ENCODE data around the gene GJA5. TPM values are rescaled to one million over a fixed set of nuclear protein-coding genes. Genes with fewer than 3 reads are reported as not detected.

The GJA5 gene
- total RNA-seq, 6 experiments from 2014 or later: 0.12 to 1.2 (median 0.56) TPM

DNA sequence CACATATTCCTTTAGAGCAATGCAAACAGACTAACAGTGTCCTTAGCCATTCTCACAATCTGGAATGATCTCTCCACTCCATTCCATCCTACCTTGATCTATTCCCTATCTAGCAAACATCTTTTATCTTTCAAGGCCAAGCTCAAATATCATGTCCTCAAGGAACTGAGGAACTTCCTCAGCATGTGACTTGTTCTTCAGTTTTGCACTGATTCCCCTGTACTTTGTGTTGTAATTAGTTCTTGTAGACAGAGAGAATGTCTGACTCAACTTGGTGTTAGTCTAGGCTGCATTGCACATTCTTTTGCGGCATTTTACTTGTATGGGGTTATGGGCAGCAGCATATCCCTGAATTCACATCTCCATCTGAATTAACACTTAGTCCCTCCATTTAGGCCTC lies 31.5 kb upstream of the GJA5 start:
- ATAC-seq (no peak), DNase-seq (no peak)
- intact Hi-C loops (cut with DNase I): no loop called here
- Histone ChIP-seq H3K27ac (no peak overlapping the region), H3K27me3 (no peaks in the 10 kb centered on the region), H3K4me3 (no peak overlapping the region), H3K9me3 (no peaks in the 10 kb centered on the region), H3K4me1 (no peaks in the 10 kb centered on the region), H3K36me3 (no peaks in the 10 kb centered on the region)
- 88% methylated on average over 1 of the region's 1 CpG for WGBS (ENCODE audit: insufficient coverage, low coverage, low lambda C conversion rate, missing lambda C conversion rate)
- TF ChIP-seq, protein P1, sequence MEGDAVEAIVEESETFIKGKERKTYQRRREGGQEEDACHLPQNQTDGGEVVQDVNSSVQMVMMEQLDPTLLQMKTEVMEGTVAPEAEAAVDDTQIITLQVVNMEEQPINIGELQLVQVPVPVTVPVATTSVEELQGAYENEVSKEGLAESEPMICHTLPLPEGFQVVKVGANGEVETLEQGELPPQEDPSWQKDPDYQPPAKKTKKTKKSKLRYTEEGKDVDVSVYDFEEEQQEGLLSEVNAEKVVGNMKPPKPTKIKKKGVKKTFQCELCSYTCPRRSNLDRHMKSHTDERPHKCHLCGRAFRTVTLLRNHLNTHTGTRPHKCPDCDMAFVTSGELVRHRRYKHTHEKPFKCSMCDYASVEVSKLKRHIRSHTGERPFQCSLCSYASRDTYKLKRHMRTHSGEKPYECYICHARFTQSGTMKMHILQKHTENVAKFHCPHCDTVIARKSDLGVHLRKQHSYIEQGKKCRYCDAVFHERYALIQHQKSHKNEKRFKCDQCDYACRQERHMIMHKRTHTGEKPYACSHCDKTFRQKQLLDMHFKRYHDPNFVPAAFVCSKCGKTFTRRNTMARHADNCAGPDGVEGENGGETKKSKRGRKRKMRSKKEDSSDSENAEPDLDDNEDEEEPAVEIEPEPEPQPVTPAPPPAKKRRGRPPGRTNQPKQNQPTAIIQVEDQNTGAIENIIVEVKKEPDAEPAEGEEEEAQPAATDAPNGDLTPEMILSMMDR (IDR thresholded peaks at IDR 0.05): no peak
- TF ChIP-seq POLR2A (IDR thresholded peaks at IDR 0.05): no peak

DNA sequence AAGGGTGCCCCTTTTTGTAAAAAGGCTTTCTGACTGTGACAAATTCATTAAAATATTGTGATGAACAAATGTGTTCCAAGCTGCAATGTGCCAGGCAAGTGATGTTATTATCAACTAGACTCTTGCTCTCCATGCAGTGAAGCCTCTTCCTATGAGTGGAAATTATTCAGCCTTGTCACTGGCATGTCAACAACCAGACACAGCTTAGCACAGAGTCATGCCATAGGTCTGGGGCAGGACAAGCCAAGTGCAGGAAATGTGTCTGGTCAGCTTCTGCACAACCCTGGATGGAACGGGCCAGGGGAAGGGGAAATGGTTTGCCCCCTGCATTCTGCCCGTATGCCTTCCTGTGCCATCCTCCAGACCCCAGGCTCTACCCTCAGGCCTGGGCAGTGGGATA lies 27.4 kb upstream of the GJA5 start:
- intact Hi-C loops (cut with DNase I): no loop called here
- no peak overlapping the region for H3K27ac ChIP-seq
- no peaks in the 10 kb centered on the region for H3K27me3 ChIP-seq
- H3K36me3 ChIP-seq: no peaks in the 10 kb centered on the region
- 61% methylated on average over 2 of the region's 2 CpGs for WGBS (ENCODE audit: insufficient coverage, low coverage, low lambda C conversion rate, missing lambda C conversion rate)
- ATAC-seq (no peak), DNase-seq (no peak)
- TF ChIP-seq POLR2A (IDR thresholded peaks at IDR 0.05): no peak
- TF ChIP-seq, protein P1 (IDR thresholded peaks at IDR 0.05): no peak
- no peaks in the 10 kb centered on the region for H3K9me3 ChIP-seq
- H3K4me1 ChIP-seq: no peaks in the 10 kb centered on the region
- H3K4me3 ChIP-seq: no peak overlapping the region

DNA sequence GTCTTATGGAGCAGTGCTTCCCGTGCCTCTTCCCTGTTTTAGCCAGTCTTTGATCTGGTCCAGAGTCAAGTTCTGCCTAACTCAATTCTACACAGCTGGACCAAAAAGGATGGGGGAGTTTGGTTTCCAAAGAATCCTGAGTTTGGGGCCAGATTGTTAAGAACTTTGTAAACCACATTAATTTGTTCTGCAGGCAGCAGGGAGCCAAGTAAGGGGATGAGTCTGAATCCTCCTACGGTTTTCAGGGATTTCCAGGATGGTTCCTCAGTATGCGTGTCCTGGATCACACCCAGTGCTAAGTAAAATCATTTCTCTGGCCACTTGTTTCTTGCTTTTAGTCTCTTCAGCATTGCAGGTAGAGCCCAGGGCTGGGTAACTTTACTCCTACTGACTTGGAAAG lies 26.1 kb upstream of the GJA5 start:
- ATAC-seq (no peak), DNase-seq (no peak)
- 54% methylated on average over 3 of the region's 3 CpGs for WGBS (ENCODE audit: insufficient coverage, low coverage, low lambda C conversion rate, missing lambda C conversion rate)
- intact Hi-C loops (cut with DNase I): no loop called here
- Histone ChIP-seq H3K27me3 (no peaks in the 10 kb centered on the region), H3K4me3 (no peak overlapping the region), H3K36me3 (no peaks in the 10 kb centered on the region), H3K4me1 (no peaks in the 10 kb centered on the region), H3K9me3 (no peaks in the 10 kb centered on the region), H3K27ac (no peak overlapping the region)
- TF ChIP-seq POLR2A (IDR thresholded peaks at IDR 0.05): no peak
- TF ChIP-seq, protein P1 (IDR thresholded peaks at IDR 0.05): no peak

DNA sequence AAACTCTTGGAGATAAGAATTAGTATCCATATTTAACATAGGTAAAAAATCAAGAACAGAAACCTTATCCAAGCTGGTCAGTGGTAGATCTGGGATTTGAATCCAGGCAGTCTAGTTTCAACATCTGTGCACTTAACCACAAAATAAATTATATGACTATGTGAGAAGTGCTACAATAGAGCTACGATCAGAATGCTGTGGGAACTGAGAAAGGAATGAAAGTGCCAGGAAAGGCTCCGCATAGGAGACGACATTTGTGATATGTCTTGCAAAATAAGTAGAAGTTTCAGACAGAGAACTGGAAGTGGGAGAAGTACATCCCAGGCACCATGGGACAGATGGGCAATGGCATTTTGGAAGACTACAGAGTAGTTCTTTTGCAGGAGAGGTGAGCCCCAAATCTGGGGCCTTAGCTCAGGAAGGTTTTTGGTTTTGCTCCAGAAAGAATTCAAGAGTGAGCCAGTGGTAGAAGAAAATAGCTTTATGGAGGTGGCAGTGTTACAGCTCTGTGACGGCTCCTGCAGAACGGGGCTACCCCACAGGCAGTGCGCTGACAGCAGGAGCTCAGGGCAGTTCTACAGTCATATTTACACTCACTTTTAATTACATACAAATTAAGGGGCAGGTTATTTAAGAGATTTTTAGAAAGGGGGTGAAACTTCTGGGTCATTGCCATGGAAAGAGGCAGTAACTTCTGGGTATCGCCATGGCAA lies 25.5 kb upstream of the GJA5 start:
- DNase-seq: no peak

More for the DNA sequence above, 25.5 kb upstream of the GJA5 start:
- H3K9me3 ChIP-seq: no peaks in the 10 kb centered on the region
- H3K36me3 ChIP-seq: no peaks in the 10 kb centered on the region
- no peak overlapping the region for H3K4me3 ChIP-seq
- H3K4me1 ChIP-seq: no peaks in the 10 kb centered on the region
- TF ChIP-seq POLR2A (IDR thresholded peaks at IDR 0.05): no peak
- TF ChIP-seq, protein P1 (IDR thresholded peaks at IDR 0.05): no peak
- no peak for ATAC-seq
- intact Hi-C loops (cut with DNase I): no loop called here
- H3K27ac ChIP-seq: no peak overlapping the region
- H3K27me3 ChIP-seq: no peaks in the 10 kb centered on the region
- WGBS (ENCODE audit: insufficient coverage, low coverage, low lambda C conversion rate, missing lambda C conversion rate): 88% methylated on average over 5 of the region's 7 CpGs

All from right lobe of liver (tissue), 6 donors.